ENCODE measurements around the gene CDC42BPA. TPM values are rescaled to one million over a fixed set of nuclear protein-coding genes. Genes with fewer than 3 reads are reported as not detected.
A peak's percentile ranks its signal among the peaks of the same experiment; 100 is the strongest.

Gene CDC42BPA
- total and polyA plus RNA-seq, 2 of the 8 experiments (the other 6 are each of a cell fraction or from before 2014, with no cell fraction given) = 7.1 to 28.5 TPM

DNA sequence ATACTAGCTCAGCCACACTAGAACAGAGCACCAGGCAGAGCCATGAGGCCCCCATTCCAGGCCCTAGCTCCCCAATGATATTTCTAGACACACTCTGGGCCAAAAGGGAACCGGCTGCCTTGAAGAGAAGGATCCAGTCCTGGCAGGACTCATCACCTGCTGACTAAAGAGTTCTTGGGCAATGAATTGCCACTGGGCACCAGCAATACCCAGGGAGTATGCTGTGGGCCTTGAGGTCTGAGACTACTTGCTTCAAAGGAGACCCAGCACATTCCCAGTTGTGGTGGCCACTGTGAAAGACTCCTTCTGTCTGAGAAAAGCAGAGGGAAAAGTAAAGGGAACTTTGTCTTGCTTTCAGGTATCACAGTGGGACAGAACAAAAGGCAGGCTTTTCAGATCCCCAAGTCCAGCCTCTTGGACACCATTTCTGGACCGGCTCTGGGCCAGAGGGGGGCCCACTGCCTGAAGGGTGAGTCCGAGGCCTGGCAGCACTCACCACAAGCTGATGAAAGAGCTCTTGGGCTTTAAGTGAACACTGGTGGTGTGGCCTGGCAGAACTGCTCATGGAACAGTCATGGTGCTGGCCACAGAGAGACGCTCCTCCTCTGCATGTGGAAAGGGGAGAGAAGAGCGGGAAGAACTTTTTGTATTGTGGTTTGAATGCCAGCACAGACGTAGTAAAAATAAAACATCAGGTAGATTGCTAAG, 72.5 kb downstream of the CDC42BPA start:
- Histone ChIP-seq H2AFZ (ENCODE audit: low read length) (no peak overlapping the region), H2BK120ac (replicated peaks; ENCODE audit: low read depth, low read length) (no peak overlapping the region), H3K4me2 (ENCODE audit: insufficient read depth in 1 of 2, low read depth in 2 of 2, low read length in 2 of 2) (no peak overlapping the region), H3K79me2 (ENCODE audit: control insufficient read depth in 1 of 2, insufficient read depth in 2 of 2, low read length in 2 of 2) (peaks cover 0 to 62% of the 10 kb centered on the region in 2 experiments; a peak in 2 of 4 replicates), H3K14ac (ENCODE audit: insufficient read length) (no peak overlapping the region), H2BK12ac (ENCODE audit: low read depth, low read length) (no peak overlapping the region), H3K18ac (ENCODE audit: extremely low read depth, low read length) (no peak overlapping the region), H3K27ac (ENCODE audit: low read depth, low read length) (no peak overlapping the region), H4K91ac (replicated peaks; ENCODE audit: insufficient read length, low read length) (no peak overlapping the region), H3K4me1 (replicated peaks in 1 of 4; ENCODE audit: control insufficient read depth in 3 of 4, insufficient read depth in 4 of 4, low read length in 3 of 4) (peaks cover 0 to 3% (median 0%) of the 10 kb centered on the region in 4 experiments; a peak in 2 of 7 replicates), H4K8ac (ENCODE audit: extremely low read depth, insufficient read depth, low read length) (peak overlapping the region; percentile 71; the same call in 1 of the 2 replicates), H3K79me1 (ENCODE audit: low read depth, low read length) (peaks cover 5% of the 10 kb centered on the region; the same call in 1 of the 2 replicates), H4K20me1 (replicated peaks in 1 of 2; ENCODE audit: control insufficient read depth in 1 of 2, insufficient read depth in 2 of 2, low read length in 2 of 2) (peaks cover 0 to 3% of the 10 kb centered on the region in 2 experiments), H2BK20ac (ENCODE audit: low read length) (no peak overlapping the region), H2BK15ac (ENCODE audit: low read length) (no peak overlapping the region), H2AK5ac (ENCODE audit: low read depth, low read length) (no peak overlapping the region), H3K27me3 (replicated peaks in 1 of 4; ENCODE audit: control insufficient read depth in 3 of 4, extremely low read depth in 1 of 4, insufficient read depth in 3 of 4, low read length in 3 of 4) (no peaks in the 10 kb centered on the region), H3K9ac (replicated peaks in 1 of 4; ENCODE audit: extremely low read depth in 1 of 4, low read depth in 3 of 4, low read length in 3 of 4) (no peak overlapping the region), H3K9me3 (ENCODE audit: insufficient read depth in 2 of 2, low read depth in 1 of 2, low read length in 1 of 2) (no peaks in the 10 kb centered on the region), H3K23me2 (ENCODE audit: low read depth, low read length) (no peaks in the 10 kb centered on the region), H2BK5ac (ENCODE audit: low read depth, low read length) (no peak overlapping the region), H3K4me3 (ENCODE audit: extremely low read depth in 1 of 4, insufficient read depth in 2 of 4, low read depth in 3 of 4, low read length in 4 of 4) (no peak overlapping the region), H3K56ac (replicated peaks; ENCODE audit: insufficient read length, low read depth, low read length) (no peak overlapping the region), H4K5ac (ENCODE audit: insufficient read length, low read depth, low read length) (no peak overlapping the region), H3K4ac (replicated peaks; ENCODE audit: insufficient read length, low read depth, low read length) (no peak overlapping the region), H3K36me3 (ENCODE audit: control insufficient read depth in 2 of 4, insufficient read depth in 4 of 4, low read length in 3 of 4) (no peaks in the 10 kb centered on the region), H3K23ac (ENCODE audit: insufficient read length) (no peak overlapping the region)
- POLR2A ChIA-PET (ENCODE audit: partially characterized antibody) = no interaction called here
- no peak for FAIRE-seq
- no peak for DNase-seq (ENCODE audit: low read depth in 1 of 2, low spot score in 2 of 2)
- WGBS, 2 experiments (ENCODE audit: extremely low coverage in 1 of 2, insufficient coverage in 1 of 2, insufficient read length in 1 of 2, insufficient replicate concordance in 2 of 2, low coverage in 1 of 2, low lambda C conversion rate in 2 of 2, missing lambda C conversion rate in 1 of 2) = 84% methylated on average over 6 of the region's 6 CpGs; no CpG with 5 or more reads in 1 of the 2 experiments
- CTCF ChIA-PET (ENCODE audit: partially characterized antibody) = interaction anchor here (1.1 to 1.2 kb wide), 3 partner anchors 8 to 12 kb away, joined by 4 to 5 read pairs (median 4); no protein-coding TSS in a partner anchor
- TF ChIP-seq RNF2 (IDR thresholded peaks at IDR 0.05; ENCODE audit: borderline replicate concordance, low read depth, low read length, missing control alignments, poor library complexity, severe bottlenecking) (no peak), SUZ12 (IDR thresholded peaks at IDR 0.05; ENCODE audit: low read length) (no peak), ASH2L (IDR thresholded peaks at IDR 0.05; ENCODE audit: low read length) (no peak), TCF12 (IDR thresholded peaks at IDR 0.05; ENCODE audit: low read depth, low read length) (no peak), KDM4A (IDR thresholded peaks at IDR 0.05; ENCODE audit: low read depth, low read length, severe bottlenecking) (no peak), JUN (IDR thresholded peaks at IDR 0.05; ENCODE audit: low read depth, low read length) (no peak), KDM5A (IDR thresholded peaks at IDR 0.05; ENCODE audit: low read length) (no peak), POLR2AphosphoS5 (IDR thresholded peaks at IDR 0.05; ENCODE audit: low read depth, low read length) (no peak), RFX5 (IDR thresholded peaks at IDR 0.05; ENCODE audit: borderline replicate concordance, low read depth, low read length) (no peak), SRF (IDR thresholded peaks at IDR 0.05; ENCODE audit: low read depth, low read length) (no peak), KDM1A (IDR thresholded peaks at IDR 0.05; ENCODE audit: borderline replicate concordance, low read length) (no peak), BRCA1 (IDR thresholded peaks at IDR 0.05; ENCODE audit: low read depth, low read length) (no peak)
- TF ChIP-seq, protein P1, sequence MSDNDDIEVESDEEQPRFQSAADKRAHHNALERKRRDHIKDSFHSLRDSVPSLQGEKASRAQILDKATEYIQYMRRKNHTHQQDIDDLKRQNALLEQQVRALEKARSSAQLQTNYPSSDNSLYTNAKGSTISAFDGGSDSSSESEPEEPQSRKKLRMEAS (IDR thresholded peaks at IDR 0.05) = no peak

Data from H1 (cell line).